Skeletal muscle tissue (tissue), 4 donors: ENCODE measurements around the gene UBTD1. TPM values are rescaled to one million over a fixed set of nuclear protein-coding genes. Genes with fewer than 3 reads are reported as not detected.

Experiments used
- H3K27ac ChIP-seq: one replicate; pipeline ENCODE4 v1.7.0; 2013; ENCODE audit warnings: mild to moderate bottlenecking, low read depth, low read length, inconsistent platforms
- H3K27me3 ChIP-seq, 3 donors: one replicate each; pipeline ENCODE4 v1.7.0; 2013; ENCODE audit warnings: low read length in 3 of 3; ENCODE audit not compliant: control insufficient read depth in 3 of 3, insufficient read depth in 3 of 3
- H3K36me3 ChIP-seq, 3 donors: one replicate each; pipeline ENCODE4 v1.7.0; 2013; ENCODE audit warnings: low read length in 3 of 3; ENCODE audit not compliant: control insufficient read depth in 3 of 3, insufficient read depth in 3 of 3
- H3K4me1 ChIP-seq, 3 donors: one replicate each; pipeline ENCODE4 v1.7.0; 2013; ENCODE audit warnings: low read length in 3 of 3, mild to moderate bottlenecking in 3 of 3; ENCODE audit not compliant: control insufficient read depth in 3 of 3, insufficient read depth in 3 of 3
- H3K4me3 ChIP-seq, 3 donors: one replicate each; pipeline ENCODE4 v1.7.0; 2013; ENCODE audit warnings: low read length in 3 of 3
- H3K9ac ChIP-seq, 3 donors: one replicate each; pipeline ENCODE4 v1.7.0; 2013; ENCODE audit warnings: low read length in 3 of 3, mild to moderate bottlenecking in 3 of 3, moderate library complexity in 2 of 3, low read depth in 1 of 3
- H3K9me3 ChIP-seq, 3 donors: one replicate each; pipeline ENCODE4 v1.7.0; 2013; ENCODE audit warnings: low read length in 3 of 3; ENCODE audit not compliant: control insufficient read depth in 3 of 3
- total RNA-seq: library from RNA; depleted of rRNA; stranded (reverse); fragments of >200 nt; gene quantifications from one replicate; pipeline ENCODE4 v1.2.3, GENCODE V29; 2014
- donor health status: Osteomylitis.

UBTD1 gene
- total RNA-seq, 1 donor from 2014 or later: 8.4 TPM

GRCh38 chr10:97479939-97480338, 18.8 kb upstream of the UBTD1 start:
- Histone ChIP-seq H3K27ac (no peak overlapping the region), H3K9ac (no peak overlapping the region), H3K27me3 (no peaks in the 10 kb centered on the region), H3K36me3 (peaks cover 44 to 59% (median 57%) of the 10 kb centered on the region in 3 donors), H3K9me3 (no peaks in the 10 kb centered on the region), H3K4me3 (no peak overlapping the region), H3K4me1 (peaks cover 0 to 5% (median 0%) of the 10 kb centered on the region in 3 donors)

GRCh38 chr10:97481071-97481470, 17.7 kb upstream of the UBTD1 start:
- no peaks in the 10 kb centered on the region for H3K9me3 ChIP-seq
- peaks cover 39 to 51% (median 49%) of the 10 kb centered on the region in 3 donors for H3K36me3 ChIP-seq
- peaks cover 0 to 5% (median 0%) of the 10 kb centered on the region in 3 donors for H3K4me1 ChIP-seq
- H3K4me3 ChIP-seq: no peak overlapping the region
- H3K27ac ChIP-seq: no peak overlapping the region
- H3K27me3 ChIP-seq: no peaks in the 10 kb centered on the region
- no peak overlapping the region for H3K9ac ChIP-seq

GRCh38 chr10:97482381-97482780, 16.3 kb upstream of the UBTD1 start:
- H3K4me3 ChIP-seq: no peak overlapping the region
- no peak overlapping the region for H3K9ac ChIP-seq
- no peaks in the 10 kb centered on the region for H3K27me3 ChIP-seq
- H3K9me3 ChIP-seq: no peaks in the 10 kb centered on the region
- peaks cover 30 to 39% (median 36%) of the 10 kb centered on the region in 3 donors for H3K36me3 ChIP-seq
- no peak overlapping the region for H3K27ac ChIP-seq
- H3K4me1 ChIP-seq: peaks cover 0 to 5% (median 2%) of the 10 kb centered on the region in 3 donors

- H3K36me3 ChIP-seq: peaks cover 22 to 28% (median 25%) of the 10 kb centered on the region in 3 donors
- H3K9me3 ChIP-seq: no peaks in the 10 kb centered on the region
- peak overlapping the region in 1 of 3 donors; percentile 30 for H3K9ac ChIP-seq
- peaks cover 0 to 5% (median 2%) of the 10 kb centered on the region in 3 donors for H3K4me1 ChIP-seq
- H3K27me3 ChIP-seq: no peaks in the 10 kb centered on the region
- no peak overlapping the region for H3K27ac ChIP-seq
- H3K4me3 ChIP-seq: no peak overlapping the region
Measured at GRCh38 chr10:97483506-97483905, 15.2 kb upstream of the UBTD1 start.

- Histone ChIP-seq H3K36me3 (peaks cover 20 to 25% (median 22%) of the 10 kb centered on the region in 3 donors), H3K4me3 (no peak overlapping the region), H3K9me3 (no peaks in the 10 kb centered on the region), H3K9ac (no peak overlapping the region), H3K4me1 (peaks cover 2 to 5% (median 3%) of the 10 kb centered on the region in 3 donors), H3K27ac (no peak overlapping the region), H3K27me3 (no peaks in the 10 kb centered on the region)
Measured at GRCh38 chr10:97483921-97484320, 14.8 kb upstream of the UBTD1 start.

- Histone ChIP-seq H3K27me3 (no peaks in the 10 kb centered on the region), H3K9me3 (no peaks in the 10 kb centered on the region), H3K36me3 (peaks cover 9 to 12% (median 11%) of the 10 kb centered on the region in 3 donors), H3K27ac (no peak overlapping the region), H3K4me1 (peaks cover 13 to 18% (median 14%) of the 10 kb centered on the region in 3 donors), H3K4me3 (no peak overlapping the region), H3K9ac (no peak overlapping the region)
Measured at GRCh38 chr10:97485647-97486281, 13.0 kb upstream of the UBTD1 start.

GRCh38 chr10:97490592-97490991, 8.1 kb upstream of the UBTD1 start:
- no peaks in the 10 kb centered on the region for H3K27me3 ChIP-seq
- no peaks in the 10 kb centered on the region for H3K9me3 ChIP-seq
- H3K9ac ChIP-seq: peak overlapping the region; percentile 45 to 57 (median 55)
- peak overlapping the region in 2 of 3 donors; percentile 36 to 37 for H3K4me3 ChIP-seq
- peaks cover 0 to 3% (median 0%) of the 10 kb centered on the region in 3 donors for H3K36me3 ChIP-seq
- H3K4me1 ChIP-seq: peaks cover 28 to 42% (median 35%) of the 10 kb centered on the region in 3 donors
- peak overlapping the region; percentile 91 for H3K27ac ChIP-seq

- Histone ChIP-seq H3K27me3 (no peaks in the 10 kb centered on the region), H3K27ac (peak overlapping the region; percentile 26), H3K36me3 (peaks cover 0 to 3% (median 0%) of the 10 kb centered on the region in 3 donors), H3K9me3 (no peaks in the 10 kb centered on the region), H3K9ac (peak overlapping the region in 1 of 3 donors; percentile 3), H3K4me3 (no peak overlapping the region), H3K4me1 (peaks cover 35 to 64% (median 45%) of the 10 kb centered on the region in 3 donors)
Measured at GRCh38 chr10:97494151-97494550, 4.6 kb upstream of the UBTD1 start.

- H3K27ac ChIP-seq: peak overlapping the region; percentile 9
- peaks cover 36 to 65% (median 42%) of the 10 kb centered on the region in 3 donors for H3K4me1 ChIP-seq
- H3K4me3 ChIP-seq: no peak overlapping the region
- H3K36me3 ChIP-seq: peaks cover 0 to 3% (median 0%) of the 10 kb centered on the region in 3 donors
- no peaks in the 10 kb centered on the region for H3K9me3 ChIP-seq
- H3K27me3 ChIP-seq: no peaks in the 10 kb centered on the region
- H3K9ac ChIP-seq: peak overlapping the region in 2 of 3 donors; percentile 25 to 50
Measured at GRCh38 chr10:97494863-97495506, 3.7 kb upstream of the UBTD1 start.

- Histone ChIP-seq H3K9ac (peak overlapping the region; percentile 96 to 98 (median 97)), H3K27ac (peak overlapping the region; percentile 94), H3K4me1 (peaks cover 25 to 64% (median 39%) of the 10 kb centered on the region in 3 donors), H3K27me3 (no peaks in the 10 kb centered on the region), H3K4me3 (peak overlapping the region; percentile 99 to 100 (median 99)), H3K9me3 (no peaks in the 10 kb centered on the region), H3K36me3 (peaks cover 0 to 3% (median 0%) of the 10 kb centered on the region in 3 donors)
Measured at GRCh38 chr10:97497572-97498075, 1.1 kb upstream of the UBTD1 start.
